Activated T-cell treated with anti-CD3 and anti-CD28 coated beads, Interleukin-2, amount 50 U/mL, for 24 hours (primary cell): ENCODE measurements around the gene KCTD15.

Experiments used
- DNase-seq: peaks from one replicate; pipeline ENCODE4 v3.0.0-alpha.2; 2020
- H3K27ac Mint-ChIP-seq: 2 replicates; pipeline ENCODE4 v1.8.0; 2020; ENCODE audit warnings: mild to moderate bottlenecking, mixed read lengths
- H3K27me3 Mint-ChIP-seq: 2 replicates; pipeline ENCODE4 v1.8.0; 2020; ENCODE audit warnings: mixed read lengths
- H3K36me3 Mint-ChIP-seq: 2 replicates; pipeline ENCODE4 v1.8.0; 2020; ENCODE audit warnings: low read depth, mixed read lengths
- H3K4me1 Mint-ChIP-seq: 2 replicates; pipeline ENCODE4 v1.8.0; 2020; ENCODE audit warnings: low read depth, mixed read lengths
- H3K4me3 Mint-ChIP-seq: 2 replicates; pipeline ENCODE4 v1.8.0; 2020; ENCODE audit warnings: mild to moderate bottlenecking, moderate library complexity, mixed read lengths
- H3K9me3 Mint-ChIP-seq: 2 replicates; pipeline ENCODE4 v1.8.0; 2020; ENCODE audit warnings: mixed read lengths

The KCTD15 gene

DNA sequence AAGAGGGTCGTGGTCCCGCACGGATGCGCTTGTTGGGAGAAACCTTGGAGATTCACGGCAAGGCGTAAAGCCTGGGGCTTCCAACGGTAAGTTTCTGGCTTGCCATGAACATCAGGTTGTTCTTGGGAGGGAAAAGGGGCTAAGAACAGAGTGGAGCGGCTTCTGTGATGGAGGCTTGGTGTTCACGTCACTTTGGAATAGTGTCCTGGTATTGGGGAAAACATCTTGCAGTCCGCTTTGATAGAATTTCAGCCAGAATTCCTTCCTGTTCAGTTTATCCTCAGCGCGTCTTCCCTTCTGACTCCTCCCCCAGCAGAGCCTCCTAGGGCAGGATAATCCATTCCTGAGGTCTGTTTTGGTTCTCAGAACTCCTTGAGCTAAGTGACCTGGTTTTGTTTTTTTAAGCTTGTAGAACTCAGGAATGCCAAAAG is 2.0 kb downstream of the KCTD15 start:
- DNase-seq, result no peak
- Mint-ChIP-seq H3K27me3 (peaks cover 45% of the 10 kb centered on the region), H3K4me3 (peak overlapping the region; percentile 31), H3K9me3 (no peaks in the 10 kb centered on the region), H3K36me3 (no peaks in the 10 kb centered on the region), H3K27ac (no peak overlapping the region), H3K4me1 (peaks cover 4% of the 10 kb centered on the region)

DNA sequence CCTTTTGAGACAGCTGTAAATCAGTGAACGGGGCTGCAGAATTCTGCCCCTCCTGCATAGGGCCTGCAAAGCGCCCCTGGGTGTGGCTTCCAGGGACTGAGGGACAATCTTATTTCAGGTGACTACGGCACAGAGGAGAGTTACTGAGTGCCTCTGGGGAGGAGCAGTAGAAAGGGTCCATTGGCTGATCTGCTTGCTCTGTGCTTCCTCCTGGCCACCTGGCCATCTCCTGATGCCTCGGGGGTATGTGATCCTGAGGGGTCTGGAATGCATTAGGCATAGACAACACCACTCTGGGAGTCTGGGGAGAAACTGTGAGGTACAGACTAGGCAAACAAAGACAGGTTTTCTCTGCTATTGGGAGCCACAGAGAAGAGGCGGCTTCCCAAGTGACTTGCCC is 2.8 kb downstream of the KCTD15 start:
- DNase-seq, result no peak
- Mint-ChIP-seq H3K4me3 (no peak overlapping the region), H3K27ac (no peak overlapping the region), H3K4me1 (peaks cover 4% of the 10 kb centered on the region), H3K9me3 (no peaks in the 10 kb centered on the region), H3K27me3 (peaks cover 39% of the 10 kb centered on the region), H3K36me3 (no peaks in the 10 kb centered on the region)

DNA sequence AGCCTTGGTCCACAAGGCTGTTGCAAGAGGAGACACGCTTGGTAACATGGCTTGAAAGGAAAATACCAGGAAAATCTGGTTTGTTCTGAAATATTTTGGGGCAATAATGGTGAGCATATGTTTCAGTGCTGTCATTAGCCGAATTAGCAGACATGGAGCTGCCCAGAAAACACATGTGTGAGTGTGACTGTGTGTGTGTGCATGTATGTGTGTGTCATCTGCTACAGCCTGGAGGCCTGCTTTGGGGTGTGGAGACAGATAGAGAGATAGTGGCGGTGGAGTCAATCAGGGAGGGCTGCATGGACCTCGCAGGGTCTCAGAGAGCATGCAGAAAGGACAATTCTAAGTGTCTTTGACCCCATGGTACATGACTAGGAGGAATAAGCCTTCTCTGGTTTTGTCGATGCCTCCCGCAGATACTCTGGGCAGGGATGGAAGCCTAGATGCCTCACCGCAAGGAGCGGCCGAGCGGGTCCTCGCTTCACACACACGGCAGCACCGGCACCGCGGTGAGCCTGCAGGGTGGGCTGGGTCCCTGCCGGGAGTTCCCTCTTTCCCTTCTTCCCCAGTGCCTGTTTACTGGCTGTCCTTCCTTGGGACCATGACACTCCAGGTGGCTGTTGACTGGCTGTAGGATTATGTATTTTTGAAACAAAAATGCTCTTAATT is 3.5 kb downstream of the KCTD15 start:
- peaks cover 36% of the 10 kb centered on the region for H3K27me3 Mint-ChIP-seq
- peaks cover 4% of the 10 kb centered on the region for H3K4me1 Mint-ChIP-seq
- no peak overlapping the region for H3K4me3 Mint-ChIP-seq
- no peaks in the 10 kb centered on the region for H3K36me3 Mint-ChIP-seq
- no peak overlapping the region for H3K27ac Mint-ChIP-seq
- H3K9me3 Mint-ChIP-seq, result no peaks in the 10 kb centered on the region
- no peak for DNase-seq

- no peak for DNase-seq
- no peak overlapping the region for H3K27ac Mint-ChIP-seq
- no peak overlapping the region for H3K4me3 Mint-ChIP-seq
- H3K9me3 Mint-ChIP-seq, result no peaks in the 10 kb centered on the region
- peaks cover 7% of the 10 kb centered on the region for H3K4me1 Mint-ChIP-seq
- no peaks in the 10 kb centered on the region for H3K36me3 Mint-ChIP-seq
- peaks cover 36% of the 10 kb centered on the region for H3K27me3 Mint-ChIP-seq
Observed at GRCh38 chr19:33801411-33801810, 4.7 kb downstream of the KCTD15 start.

- H3K9me3 Mint-ChIP-seq, result no peaks in the 10 kb centered on the region
- no peak overlapping the region for H3K4me3 Mint-ChIP-seq
- H3K36me3 Mint-ChIP-seq, result no peaks in the 10 kb centered on the region
- peaks cover 35% of the 10 kb centered on the region for H3K27me3 Mint-ChIP-seq
- peaks cover 7% of the 10 kb centered on the region for H3K4me1 Mint-ChIP-seq
- DNase-seq, result no peak
- H3K27ac Mint-ChIP-seq, result no peak overlapping the region
Observed at GRCh38 chr19:33802001-33802400, 5.3 kb downstream of the KCTD15 start.

DNA sequence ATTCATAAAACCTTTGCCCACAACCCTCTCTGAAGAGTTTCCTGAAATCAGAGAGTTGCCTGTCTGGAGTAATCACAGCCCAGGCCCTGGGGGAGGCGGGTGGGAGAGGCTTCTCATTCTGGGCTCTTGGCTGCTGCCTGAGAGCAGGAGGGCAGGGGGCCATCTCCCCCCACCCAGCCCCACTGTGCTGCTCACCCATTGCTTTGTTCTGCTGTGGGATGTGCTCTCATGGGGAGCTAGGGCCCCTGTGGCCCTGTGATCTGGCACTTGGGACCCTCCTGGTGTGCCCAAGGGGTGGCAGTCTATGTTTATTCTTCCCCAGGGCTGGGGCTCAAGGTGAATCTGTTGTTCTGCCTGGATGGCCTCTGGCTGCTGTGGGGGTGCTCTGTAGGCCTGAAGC is 6.1 kb downstream of the KCTD15 start:
- H3K9me3 Mint-ChIP-seq, result no peaks in the 10 kb centered on the region
- no peaks in the 10 kb centered on the region for H3K36me3 Mint-ChIP-seq
- H3K27me3 Mint-ChIP-seq, result peaks cover 29% of the 10 kb centered on the region
- H3K4me3 Mint-ChIP-seq, result no peak overlapping the region
- no peak for DNase-seq
- no peak overlapping the region for H3K27ac Mint-ChIP-seq
- peaks cover 3% of the 10 kb centered on the region for H3K4me1 Mint-ChIP-seq

- H3K27ac Mint-ChIP-seq, result no peak overlapping the region
Observed at GRCh38 chr19:33803383-33803782, 6.7 kb downstream of the KCTD15 start.

DNA sequence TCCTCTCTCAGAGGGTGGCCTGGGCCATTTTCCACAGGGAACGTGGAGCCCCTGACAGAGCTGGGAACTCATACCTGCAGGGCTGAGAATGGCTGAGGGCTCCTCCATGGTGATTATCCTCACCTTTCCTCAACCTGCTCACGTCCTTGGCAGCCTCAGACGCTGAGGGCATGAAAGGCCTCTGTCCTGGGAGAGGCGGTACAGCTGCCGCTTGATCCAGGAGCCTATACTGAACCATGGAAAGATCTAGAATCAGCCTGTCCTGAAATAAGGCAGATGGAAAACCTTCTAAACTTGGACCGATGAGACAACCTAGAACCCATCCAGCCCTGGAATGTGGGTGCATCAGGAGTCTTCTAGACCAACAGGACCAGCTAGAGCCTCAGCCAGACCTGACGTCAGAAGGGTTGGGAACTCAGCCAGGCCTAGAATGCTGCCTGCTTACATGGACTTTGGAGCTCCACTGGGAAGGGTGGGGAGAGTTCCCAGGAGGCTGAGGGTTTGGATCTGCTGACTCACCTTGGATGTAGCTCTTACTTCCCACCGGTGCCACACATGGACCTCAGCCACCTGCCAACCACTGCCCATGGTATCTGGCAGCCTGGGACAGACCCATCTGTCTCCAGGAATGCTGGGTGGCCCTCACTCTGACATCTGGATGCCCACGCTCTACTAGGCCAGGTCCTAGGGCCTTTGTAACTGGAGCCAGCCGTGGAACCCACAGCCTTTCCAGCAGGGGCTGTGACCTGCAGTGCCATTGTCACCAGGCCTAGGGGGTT is 7.5 kb downstream of the KCTD15 start:
- H3K4me3 Mint-ChIP-seq, result no peak overlapping the region
- H3K27me3 Mint-ChIP-seq, result peaks cover 21% of the 10 kb centered on the region
- H3K36me3 Mint-ChIP-seq, result no peaks in the 10 kb centered on the region
- H3K27ac Mint-ChIP-seq, result no peak overlapping the region
- no peaks in the 10 kb centered on the region for H3K9me3 Mint-ChIP-seq
- DNase-seq, result no peak
- peaks cover 3% of the 10 kb centered on the region for H3K4me1 Mint-ChIP-seq

More at GRCh38 chr19:33803383-33803782, 6.7 kb downstream of the KCTD15 start:
- Mint-ChIP-seq H3K27me3 (peaks cover 29% of the 10 kb centered on the region), H3K4me3 (no peak overlapping the region), H3K9me3 (no peaks in the 10 kb centered on the region), H3K4me1 (peaks cover 3% of the 10 kb centered on the region), H3K36me3 (no peaks in the 10 kb centered on the region)
- DNase-seq, result no peak

- no peak for DNase-seq
- Mint-ChIP-seq H3K27ac (no peak overlapping the region), H3K9me3 (no peaks in the 10 kb centered on the region), H3K4me3 (no peak overlapping the region), H3K4me1 (peaks cover 3% of the 10 kb centered on the region), H3K36me3 (no peaks in the 10 kb centered on the region), H3K27me3 (peaks cover 10% of the 10 kb centered on the region)
Observed at GRCh38 chr19:33805313-33805712, 8.6 kb downstream of the KCTD15 start.

GRCh38 chr19:33805840-33806433 is 9.3 kb downstream of the KCTD15 start:
- DNase-seq, result no peak
- Mint-ChIP-seq H3K27me3 (peaks cover 5% of the 10 kb centered on the region), H3K9me3 (no peaks in the 10 kb centered on the region), H3K4me3 (no peak overlapping the region), H3K36me3 (no peaks in the 10 kb centered on the region), H3K4me1 (peaks cover 3% of the 10 kb centered on the region), H3K27ac (no peak overlapping the region)

DNA sequence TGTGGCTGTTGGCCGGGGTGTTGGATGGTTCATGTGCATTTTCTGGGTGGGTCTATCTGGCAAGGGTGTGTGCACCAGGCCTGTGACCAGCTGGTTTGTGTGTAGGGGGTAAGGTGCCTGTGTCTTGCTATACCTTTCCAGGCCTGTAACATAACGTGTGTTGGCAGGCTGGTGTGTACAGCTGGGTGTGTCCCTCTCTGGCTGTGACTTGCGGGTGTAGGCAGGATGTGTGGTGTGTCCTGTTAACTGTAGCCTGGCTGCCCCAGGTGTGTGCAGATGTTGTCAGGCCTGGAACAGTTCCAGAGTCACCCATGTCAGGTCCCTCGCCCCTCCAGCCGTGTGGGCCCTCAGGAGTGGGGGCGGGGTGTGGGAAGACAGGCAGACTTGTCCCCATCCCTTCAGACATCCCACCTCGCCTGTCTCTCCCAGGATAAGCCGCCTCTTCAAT is 9.8 kb downstream of the KCTD15 start:
- no peak overlapping the region for H3K27ac Mint-ChIP-seq
- H3K4me3 Mint-ChIP-seq, result no peak overlapping the region
- no peaks in the 10 kb centered on the region for H3K36me3 Mint-ChIP-seq
- H3K9me3 Mint-ChIP-seq, result no peaks in the 10 kb centered on the region
- peaks cover 3% of the 10 kb centered on the region for H3K27me3 Mint-ChIP-seq
- peaks cover 3% of the 10 kb centered on the region for H3K4me1 Mint-ChIP-seq
- no peak for DNase-seq

- Mint-ChIP-seq H3K4me3 (no peak overlapping the region), H3K27ac (no peak overlapping the region), H3K36me3 (no peaks in the 10 kb centered on the region), H3K4me1 (peaks cover 3% of the 10 kb centered on the region), H3K9me3 (no peaks in the 10 kb centered on the region), H3K27me3 (no peaks in the 10 kb centered on the region)
- no peak for DNase-seq
Observed at GRCh38 chr19:33808399-33808798, 11.7 kb downstream of the KCTD15 start.

DNA sequence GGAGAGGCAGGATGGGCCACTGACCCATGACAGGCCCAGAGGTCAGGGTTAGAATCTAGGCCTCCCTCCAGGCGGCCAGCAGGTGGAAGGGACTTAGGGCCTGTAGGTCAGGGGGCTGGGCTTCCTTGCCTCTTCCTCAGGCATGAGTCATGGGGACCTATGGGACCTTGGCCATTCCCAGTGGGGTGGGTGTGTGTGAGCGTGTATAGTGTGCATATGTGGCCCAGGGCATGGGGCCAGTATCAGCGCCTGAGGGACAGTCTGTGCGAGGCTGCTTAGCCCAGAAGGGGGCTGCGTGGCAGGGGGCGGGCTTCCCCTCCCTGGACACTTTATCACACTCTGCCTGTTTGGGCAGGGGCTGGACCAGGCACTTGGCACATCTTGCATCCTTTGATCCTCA is 13.3 kb downstream of the KCTD15 start:
- H3K27ac Mint-ChIP-seq, result no peak overlapping the region
- no peak for DNase-seq

GRCh38 chr19:33810821-33811220 is 14.2 kb downstream of the KCTD15 start:
- H3K27ac Mint-ChIP-seq, result no peak overlapping the region
- no peaks in the 10 kb centered on the region for H3K9me3 Mint-ChIP-seq
- H3K4me1 Mint-ChIP-seq, result peaks cover 3% of the 10 kb centered on the region
- H3K4me3 Mint-ChIP-seq, result no peak overlapping the region
- H3K27me3 Mint-ChIP-seq, result peaks cover 5% of the 10 kb centered on the region
- H3K36me3 Mint-ChIP-seq, result no peaks in the 10 kb centered on the region
- DNase-seq, result no peak

More for the DNA sequence above, 13.3 kb downstream of the KCTD15 start:
- no peaks in the 10 kb centered on the region for H3K9me3 Mint-ChIP-seq
- no peak overlapping the region for H3K4me3 Mint-ChIP-seq
- H3K27me3 Mint-ChIP-seq, result peaks cover 2% of the 10 kb centered on the region
- no peaks in the 10 kb centered on the region for H3K36me3 Mint-ChIP-seq
- peaks cover 3% of the 10 kb centered on the region for H3K4me1 Mint-ChIP-seq

DNA sequence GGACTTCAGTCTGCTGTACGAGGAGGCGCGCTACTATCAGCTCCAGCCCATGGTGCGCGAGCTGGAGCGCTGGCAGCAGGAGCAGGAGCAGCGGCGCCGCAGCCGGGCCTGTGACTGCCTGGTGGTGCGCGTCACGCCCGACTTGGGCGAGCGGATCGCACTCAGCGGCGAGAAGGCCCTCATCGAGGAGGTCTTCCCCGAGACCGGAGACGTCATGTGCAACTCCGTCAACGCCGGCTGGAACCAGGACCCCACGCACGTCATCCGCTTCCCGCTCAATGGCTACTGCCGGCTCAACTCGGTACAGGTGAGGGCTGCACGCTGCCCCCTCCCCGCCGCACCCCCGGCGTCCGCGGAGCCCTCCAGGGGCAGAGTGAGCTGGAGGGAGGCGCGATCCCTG is 14.6 kb downstream of the KCTD15 start:
- no peaks in the 10 kb centered on the region for H3K36me3 Mint-ChIP-seq
- H3K4me1 Mint-ChIP-seq, result peaks cover under 1% of the 10 kb centered on the region

More for the DNA sequence above, 14.6 kb downstream of the KCTD15 start:
- Mint-ChIP-seq H3K27ac (no peak overlapping the region), H3K9me3 (no peaks in the 10 kb centered on the region), H3K4me3 (no peak overlapping the region), H3K27me3 (peaks cover 5% of the 10 kb centered on the region)
- DNase-seq, result no peak
